Left renal cortex interstitium (tissue), 4 donors: Measurements from ENCODE around the gene ARHGAP12. TPM values are rescaled to one million over a fixed set of nuclear protein-coding genes. Genes with fewer than 3 reads are reported as not detected.

Source experiments
- polyA plus RNA-seq, 4 donors: library from polyadenylated mRNA; unstranded; fragments of 120-200 nt; gene quantifications; one replicate each; pipeline ENCODE4 v1.2.1, GENCODE V29; 2013; ENCODE audit not compliant: insufficient read length in 4 of 4

The ARHGAP12 gene
- polyA plus RNA-seq, 4 donors: 26.5 to 51.6 (median 33.5) TPM

Other genes with a start within 250 kb of the ARHGAP12 start
- gene KIF5B, start 127.6 kb upstream of the ARHGAP12 start, polyA plus RNA-seq: 100 to 1,000 TPM; 130 to 170 (median 141) TPM